ENCODE results near the gene CCNY.

DNA sequence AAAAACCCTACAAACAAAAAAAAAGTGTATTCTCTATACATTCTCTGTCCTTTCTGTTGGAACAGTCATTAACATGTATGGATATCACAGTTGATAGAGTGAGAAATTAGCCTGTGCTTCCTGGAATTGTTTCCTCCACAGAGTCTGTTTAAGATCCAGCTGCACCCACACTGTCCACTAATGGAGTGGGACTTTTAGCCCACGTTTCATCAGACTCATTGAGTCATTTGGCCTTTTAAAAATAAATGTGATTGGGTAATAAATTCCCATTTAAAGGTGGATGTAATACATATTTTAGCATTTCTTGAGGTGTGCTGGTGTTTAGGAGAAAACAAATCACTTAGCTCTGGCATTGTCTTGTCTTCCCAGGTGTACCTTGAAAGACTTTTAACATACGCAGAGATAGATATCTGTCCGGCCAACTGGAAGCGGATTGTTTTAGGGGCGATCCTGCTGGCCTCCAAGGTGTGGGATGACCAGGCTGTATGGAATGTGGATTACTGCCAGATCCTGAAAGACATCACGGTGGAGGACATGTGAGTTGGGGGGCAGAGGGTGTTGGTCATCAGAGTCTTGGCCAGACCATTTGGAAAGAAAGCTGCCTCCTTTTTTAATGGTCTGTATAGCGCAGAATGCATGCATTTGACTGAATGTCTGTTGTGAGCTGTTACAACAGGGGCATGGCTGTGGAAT lies 216.5 kb downstream of the CCNY start:
- TF ChIP-seq, protein P1, sequence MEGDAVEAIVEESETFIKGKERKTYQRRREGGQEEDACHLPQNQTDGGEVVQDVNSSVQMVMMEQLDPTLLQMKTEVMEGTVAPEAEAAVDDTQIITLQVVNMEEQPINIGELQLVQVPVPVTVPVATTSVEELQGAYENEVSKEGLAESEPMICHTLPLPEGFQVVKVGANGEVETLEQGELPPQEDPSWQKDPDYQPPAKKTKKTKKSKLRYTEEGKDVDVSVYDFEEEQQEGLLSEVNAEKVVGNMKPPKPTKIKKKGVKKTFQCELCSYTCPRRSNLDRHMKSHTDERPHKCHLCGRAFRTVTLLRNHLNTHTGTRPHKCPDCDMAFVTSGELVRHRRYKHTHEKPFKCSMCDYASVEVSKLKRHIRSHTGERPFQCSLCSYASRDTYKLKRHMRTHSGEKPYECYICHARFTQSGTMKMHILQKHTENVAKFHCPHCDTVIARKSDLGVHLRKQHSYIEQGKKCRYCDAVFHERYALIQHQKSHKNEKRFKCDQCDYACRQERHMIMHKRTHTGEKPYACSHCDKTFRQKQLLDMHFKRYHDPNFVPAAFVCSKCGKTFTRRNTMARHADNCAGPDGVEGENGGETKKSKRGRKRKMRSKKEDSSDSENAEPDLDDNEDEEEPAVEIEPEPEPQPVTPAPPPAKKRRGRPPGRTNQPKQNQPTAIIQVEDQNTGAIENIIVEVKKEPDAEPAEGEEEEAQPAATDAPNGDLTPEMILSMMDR (conservative IDR thresholded peaks at IDR 0.05; ENCODE audit: low read length) = no peak
- TF ChIP-seq EZH2phosphoT487 (IDR thresholded peaks at IDR 0.05; ENCODE audit: borderline replicate concordance) = no peak

All from Loucy (cell line).